Fibroblast of villous mesenchyme (primary cell): ENCODE measurements around the gene SNX20. TPM values are rescaled to one million over a fixed set of nuclear protein-coding genes. Genes with fewer than 3 reads are reported as not detected.

Experiments used
- DNase-seq: peaks from one replicate; pipeline ENCODE4 v3.0.0-alpha.2; 2010; ENCODE audit warnings: low read depth
- H3K4me3 ChIP-seq: 2 replicates; pipeline ENCODE4 v1.5.1; 2011; ENCODE audit warnings: low read depth, mild to moderate bottlenecking, low read length
- total RNA-seq: library from RNA; depleted of rRNA; stranded (reverse); fragments of >200 nt; gene quantifications from 2 replicates; pipeline ENCODE4 v1.2.3, GENCODE V29; 2012
- TF ChIP-seq, protein P1 (sequence below): IDR thresholded peaks from 2 replicates; pipeline ENCODE4 v1.5.1; 2012; ENCODE audit warnings: low read depth, mild to moderate bottlenecking, low read length; ENCODE audit not compliant: insufficient read depth

SNX20 gene
- total RNA-seq, 1 donor = not detected

DNA sequence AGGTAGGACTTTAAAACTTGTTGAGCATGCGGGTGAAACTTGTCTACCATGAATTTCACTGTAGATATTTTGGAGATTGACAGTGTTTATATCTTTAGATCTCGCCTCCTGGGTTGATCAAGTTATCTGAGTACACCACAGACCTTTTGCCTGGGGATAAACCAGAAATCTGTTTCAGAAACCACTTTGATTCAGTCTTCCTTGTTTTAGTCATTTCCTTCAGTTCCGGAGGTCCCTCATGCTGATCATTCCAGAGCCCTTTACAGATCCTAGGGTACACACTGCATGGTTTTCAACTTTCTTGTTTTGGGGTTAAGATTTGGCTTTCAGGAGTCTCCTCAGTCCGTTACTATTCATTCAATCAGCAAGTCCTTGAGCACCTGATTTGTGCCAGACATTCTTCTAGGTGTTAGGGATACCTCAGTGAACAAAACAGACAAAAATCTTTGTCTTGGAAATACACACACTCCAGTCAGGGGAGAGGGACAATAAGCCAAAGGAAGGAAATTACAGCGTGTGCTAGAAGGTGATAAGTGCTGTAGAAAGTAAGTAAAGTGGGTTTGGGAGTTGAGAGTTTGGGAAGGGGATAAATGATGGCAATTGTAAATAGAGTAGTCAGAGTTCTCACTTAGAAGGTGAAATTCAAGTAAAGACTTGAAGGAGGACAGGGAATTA is 24.5 kb upstream of the SNX20 start:
- DNase-seq = no peak
- TF ChIP-seq, protein P1, sequence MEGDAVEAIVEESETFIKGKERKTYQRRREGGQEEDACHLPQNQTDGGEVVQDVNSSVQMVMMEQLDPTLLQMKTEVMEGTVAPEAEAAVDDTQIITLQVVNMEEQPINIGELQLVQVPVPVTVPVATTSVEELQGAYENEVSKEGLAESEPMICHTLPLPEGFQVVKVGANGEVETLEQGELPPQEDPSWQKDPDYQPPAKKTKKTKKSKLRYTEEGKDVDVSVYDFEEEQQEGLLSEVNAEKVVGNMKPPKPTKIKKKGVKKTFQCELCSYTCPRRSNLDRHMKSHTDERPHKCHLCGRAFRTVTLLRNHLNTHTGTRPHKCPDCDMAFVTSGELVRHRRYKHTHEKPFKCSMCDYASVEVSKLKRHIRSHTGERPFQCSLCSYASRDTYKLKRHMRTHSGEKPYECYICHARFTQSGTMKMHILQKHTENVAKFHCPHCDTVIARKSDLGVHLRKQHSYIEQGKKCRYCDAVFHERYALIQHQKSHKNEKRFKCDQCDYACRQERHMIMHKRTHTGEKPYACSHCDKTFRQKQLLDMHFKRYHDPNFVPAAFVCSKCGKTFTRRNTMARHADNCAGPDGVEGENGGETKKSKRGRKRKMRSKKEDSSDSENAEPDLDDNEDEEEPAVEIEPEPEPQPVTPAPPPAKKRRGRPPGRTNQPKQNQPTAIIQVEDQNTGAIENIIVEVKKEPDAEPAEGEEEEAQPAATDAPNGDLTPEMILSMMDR = no peak
- H3K4me3 ChIP-seq = no peak overlapping the region

- no peak overlapping the region for H3K4me3 ChIP-seq
- TF ChIP-seq, protein P1 = no peak
- no peak for DNase-seq
Observed at GRCh38 chr16:50704245-50704644, 23.1 kb upstream of the SNX20 start.

DNA sequence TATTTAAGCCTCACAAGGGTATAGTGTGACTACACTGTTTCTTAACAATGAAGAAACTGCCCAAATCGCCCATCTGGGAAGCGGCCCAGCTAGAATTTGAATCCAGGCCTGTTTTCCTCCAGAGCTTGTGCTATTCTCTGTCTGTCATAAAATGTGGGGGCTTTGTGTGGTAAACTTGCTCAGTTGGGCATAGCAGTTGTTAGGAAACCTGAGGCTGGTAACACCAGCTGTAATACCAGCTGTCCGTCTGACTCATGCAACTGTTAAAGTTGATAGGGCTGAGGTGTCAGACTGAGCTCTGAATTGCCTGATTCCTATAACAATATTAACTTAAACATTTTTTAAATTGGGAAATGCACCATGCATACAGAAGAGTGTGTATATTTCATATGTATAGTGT is 21.6 kb upstream of the SNX20 start:
- no peak overlapping the region for H3K4me3 ChIP-seq
- no peak for DNase-seq
- TF ChIP-seq, protein P1 = no peak

- no peak overlapping the region for H3K4me3 ChIP-seq
- DNase-seq = peak; percentile 34
Observed at GRCh38 chr16:50699326-50700159, 18.4 kb upstream of the SNX20 start.

DNA sequence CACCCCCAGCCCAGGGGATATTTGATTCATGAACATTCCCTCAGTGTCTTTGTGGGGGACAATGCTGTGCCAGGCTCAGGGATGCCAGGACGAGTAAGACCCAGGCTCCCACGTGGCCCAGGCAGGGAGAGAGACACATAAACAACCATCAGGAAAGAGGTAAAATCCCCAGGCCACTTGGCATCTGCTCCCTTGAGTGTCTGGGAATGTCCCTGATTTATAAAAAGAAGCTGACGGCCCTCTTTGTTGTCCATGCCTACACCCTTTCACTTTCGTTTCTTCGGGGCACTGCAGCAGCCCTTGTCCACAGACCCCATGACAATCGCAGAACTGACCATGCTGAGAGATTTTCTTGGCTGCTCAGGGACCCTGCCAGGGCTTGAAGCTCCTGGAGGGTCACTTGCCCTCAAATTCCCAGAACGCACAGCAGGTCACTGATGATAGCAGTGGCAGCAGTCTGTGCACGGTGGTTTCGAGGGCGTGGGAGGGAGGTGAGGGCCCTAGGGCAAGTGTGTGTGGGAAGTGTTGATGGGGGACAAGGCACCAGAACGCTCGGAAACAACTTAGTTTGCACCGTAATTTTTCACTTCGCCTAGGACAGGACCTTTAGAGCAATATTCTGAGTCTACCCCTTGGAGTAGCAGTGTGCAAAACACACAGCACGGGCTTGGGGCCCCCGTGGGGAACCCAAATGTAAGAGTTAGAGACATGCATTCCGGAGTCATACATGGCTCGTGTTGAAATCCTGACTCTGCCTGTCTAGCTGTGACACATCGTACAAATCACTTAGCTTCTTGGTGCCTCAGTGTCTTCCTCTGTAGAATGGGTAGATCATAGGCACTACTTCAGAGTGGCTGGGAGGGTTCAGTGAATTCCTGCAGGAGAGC is 17.0 kb upstream of the SNX20 start:
- TF ChIP-seq, protein P1 = no peak
- DNase-seq = peak; percentile 76
- peak overlapping the region; percentile 52 for H3K4me3 ChIP-seq

More at GRCh38 chr16:50699326-50700159, 18.4 kb upstream of the SNX20 start:
- TF ChIP-seq, protein P1 = no peak

- DNase-seq = no peak
- no peak overlapping the region for H3K4me3 ChIP-seq
- TF ChIP-seq, protein P1 = no peak
Observed at GRCh38 chr16:50697421-50697715, 16.3 kb upstream of the SNX20 start.
